HepG2 (cell line): ENCODE data around the gene LYPD1. TPM values are rescaled to one million over a fixed set of nuclear protein-coding genes. Genes with fewer than 3 reads are reported as not detected.

ENCODE experiments used
- ATAC-seq: fragments of 200-7000 bp; cut with Tn5 transposase; 3 replicates; pipeline ENCODE4 v1.9.1; 2020; ENCODE audit warnings: mild to moderate bottlenecking, moderate library complexity
- BruUV-seq: library from RNA; stranded (reverse); fragments of 400-500 nt; replicated peaks from 2 replicates; lab custom pipeline; 2021; lab: Mats Ljungman, UMichigan
- CTCF ChIA-PET: fragments of 300-600 bp; formaldehyde crosslinking; extraction: SDS; loops from one replicate; lab custom pipeline; 2021; ENCODE audit warnings: low total read pairs, inconsistent platforms, low intra/inter-chr PET ratio; lab: Yijun Ruan, JAX
- POLR2A ChIA-PET: fragments of 350-600 bp; sonication (Branson Sonifier 250); formaldehyde crosslinking; loops from one replicate; lab custom pipeline; 2020; ENCODE audit warnings: antibody characterized with exemption, inconsistent platforms; lab: Yijun Ruan, JAX
- DNase-seq: peaks from one replicate; pipeline ENCODE4 v3.0.0-alpha.2; 2015; ENCODE audit warnings: low spot score
- FAIRE-seq: peaks from 3 replicates; lab custom pipeline; 2011; peaks lifted over from hg19 to GRCh38; lab: Jason Lieb, UNC
- H2AFZ ChIP-seq: one replicate; pipeline ENCODE4 v1.6.1; 2011; ENCODE audit warnings: low read length, inconsistent platforms
- H3K27ac ChIP-seq: fragments of 300-600 bp; 3 replicates; pipeline ENCODE4 v1.8.0; 2011; ENCODE audit warnings: mixed run types, mild to moderate bottlenecking, mixed read lengths, low read length, inconsistent platforms; ENCODE audit not compliant: insufficient read depth; ENCODE audit errors: extremely low read length
- H3K27me3 ChIP-seq, 2 experiments: fragments of 200-600 bp in 1 of 2; 2 replicates in 1 of 2; 3 replicates in 1 of 2; pipeline versions ENCODE4 v1.6.0 to v1.8.0; 2011; ENCODE audit warnings: low read length in 2 of 2, mild to moderate bottlenecking in 2 of 2, moderate library complexity in 2 of 2, inconsistent platforms in 1 of 2; ENCODE audit not compliant: insufficient read depth in 2 of 2, control insufficient read depth in 1 of 2
- H3K36me3 ChIP-seq, 2 experiments: fragments of 200-600 bp in 1 of 2; replicated peaks in 1 of 2; 2 replicates in 1 of 2; 3 replicates in 1 of 2; pipeline versions ENCODE4 v1.5.1 to v1.8.0; 2011; ENCODE audit warnings: low read length in 2 of 2, inconsistent platforms in 1 of 2; ENCODE audit not compliant: insufficient read depth in 2 of 2, control insufficient read depth in 1 of 2
- H3K4me1 ChIP-seq: 2 replicates; pipeline ENCODE4 v1.5.1; 2012; ENCODE audit warnings: low read length, inconsistent platforms; ENCODE audit not compliant: insufficient read depth
- H3K4me2 ChIP-seq: 2 replicates; pipeline ENCODE4 v1.6.0; 2011; ENCODE audit warnings: low read depth, low read length, inconsistent platforms
- H3K4me3 ChIP-seq, 3 experiments: fragments of 200-600 bp in 1 of 3; sonication (generic), shearing (Covaris generic) in 1 of 3; replicated peaks in 1 of 3; 2 replicates each; pipeline ENCODE4 v1.5.1; 2011 to 2016; ENCODE audit warnings: low read length in 3 of 3, inconsistent platforms in 2 of 3, low read depth in 2 of 3, mild to moderate bottlenecking in 2 of 3, control low read depth in 1 of 3, mixed read lengths in 1 of 3; ENCODE audit not compliant: insufficient read depth in 1 of 3
- H3K79me2 ChIP-seq: one replicate; pipeline ENCODE4 v1.6.1; 2011; ENCODE audit warnings: low read length, inconsistent platforms; ENCODE audit not compliant: insufficient read depth
- H3K9ac ChIP-seq: 2 replicates; pipeline ENCODE4 v1.6.0; 2011; ENCODE audit warnings: mild to moderate bottlenecking, low read depth, low read length, inconsistent platforms; ENCODE audit not compliant: insufficient read depth
- H3K9me3 ChIP-seq: 2 replicates; pipeline ENCODE4 v1.5.1; 2012; ENCODE audit warnings: mild to moderate bottlenecking, low read length
- H4K20me1 ChIP-seq: 2 replicates; pipeline ENCODE4 v1.6.0; 2011; ENCODE audit warnings: inconsistent platforms, mild to moderate bottlenecking, low read length, moderate library complexity; ENCODE audit not compliant: insufficient read depth
- CBX2 ChIP-seq, 2 experiments: fragments of 200-600 bp in 1 of 2; sonication (generic); formaldehyde crosslinking in 1 of 2; IDR thresholded peaks; 2 replicates each; pipeline versions ENCODE4 v1.7.0 to v1.8.1; 2018 to 2022; ENCODE audit warnings: low read depth in 2 of 2, low read length in 1 of 2, mild to moderate bottlenecking in 1 of 2, missing genetic modification reagents in 1 of 2
- DPF2 ChIP-seq: sonication (generic); formaldehyde crosslinking; IDR thresholded peaks from 2 replicates; pipeline ENCODE4 v1.4.0; 2020; ENCODE audit warnings: mild to moderate bottlenecking, low read depth, missing genetic modification reagents, borderline replicate concordance
- FLYWCH1 ChIP-seq: sonication (generic); formaldehyde crosslinking; IDR thresholded peaks from 2 replicates; pipeline ENCODE4 v1.8.1; 2023; ENCODE audit warnings: mild to moderate bottlenecking, missing genetic modification reagents
- FOXK1 ChIP-seq: sonication (generic); formaldehyde crosslinking; IDR thresholded peaks from 2 replicates; pipeline ENCODE4 v1.4.0; 2020; ENCODE audit warnings: low read depth, missing genetic modification reagents, borderline replicate concordance
- NKX3-1 ChIP-seq: sonication (generic); formaldehyde crosslinking; IDR thresholded peaks from 2 replicates; pipeline ENCODE4 v1.5.0; 2020; ENCODE audit warnings: missing genetic modification reagents
- SP2 ChIP-seq: sonication (generic); formaldehyde crosslinking; IDR thresholded peaks from 2 replicates; pipeline ENCODE4 v1.5.1; 2020; ENCODE audit warnings: mild to moderate bottlenecking, missing genetic modification reagents
- ZNF556 ChIP-seq: sonication (generic); formaldehyde crosslinking; IDR thresholded peaks from 2 replicates; pipeline ENCODE4 v1.4.0; 2020; ENCODE audit warnings: mild to moderate bottlenecking, missing genetic modification reagents, borderline replicate concordance
- ZNF589 ChIP-seq: sonication (generic); formaldehyde crosslinking; conservative IDR thresholded peaks from 2 replicates; pipeline ENCODE4 v1.8.0; 2022; ENCODE audit warnings: mild to moderate bottlenecking, moderate library complexity, missing genetic modification reagents
- ZNF639 ChIP-seq: conservative IDR thresholded peaks from 2 replicates; pipeline ENCODE4 v1.6.1; 2018; ENCODE audit warnings: missing genetic modification reagents
- WGBS: methylation state at CpG from one replicate; pipeline ENCODE4 v1.1.6; 2017; ENCODE audit warnings: low lambda C conversion rate; 5-methylcytosine and 5-hydroxymethylcytosine counted together
- in situ Hi-C: cut with HindIII; loops from 2 replicates; pipeline ENCODE4 v1.10.0; 2017; ENCODE audit warnings: low pct_unique_long_range_greater_than_20kb; ENCODE audit not compliant: extremely low pct_ligation_motif_present
- intact Hi-C: fragments of 100-400 bp; cut with micrococcal nuclease; formaldehyde crosslinking; loops from one replicate; pipeline ENCODE4 v1.10.0; 2022; ENCODE audit not compliant: unreplicated experiment
- polyA plus RNA-seq, 8 experiments: library from polyadenylated mRNA; depleted of rRNA in 3 of 8; stranded (reverse) in 7 of 8; unstranded in 1 of 8; fragments of >200 nt; fragmentation: Illumina TruSeq in 4 of 8; extraction: Trizol in 4 of 8; gene quantifications; 2 replicates each; pipeline versions ENCODE4 v1.2.1 to v1.2.3, GENCODE V29; 2011 to 2016; ENCODE audit warnings: low read depth in 4 of 8, missing spikeins in 1 of 8, mixed read lengths in 1 of 8; ENCODE audit not compliant: insufficient read depth in 1 of 8
- total RNA-seq, 5 experiments: library from RNA; depleted of rRNA; stranded (reverse); fragments of >200 nt; fragmentation: Illumina TruSeq; extraction: Trizol; gene quantifications; 2 replicates each; pipeline ENCODE4 v1.2.3, GENCODE V29; 2016; ENCODE audit warnings: low read depth in 1 of 5

Gene LYPD1
- total and polyA plus RNA-seq, 2 of the 13 experiments (the other 11 are each of a cell fraction or from before 2014, with no cell fraction given): not detected

- Histone ChIP-seq H3K9me3 (no peaks in the 10 kb centered on the region), H4K20me1 (no peaks in the 10 kb centered on the region), H3K36me3 (no peaks in the 10 kb centered on the region), H3K27ac (no peak overlapping the region), H3K4me3 (no peak overlapping the region), H2AFZ (no peak overlapping the region), H3K79me2 (no peaks in the 10 kb centered on the region), H3K4me2 (no peak overlapping the region), H3K9ac (no peak overlapping the region), H3K27me3 (no peaks in the 10 kb centered on the region), H3K4me1 (no peaks in the 10 kb centered on the region)
- FAIRE-seq (no peak), DNase-seq (no peak), ATAC-seq (no peak)
- no TSS peak for BruUV-seq
- CTCF ChIA-PET: no interaction called here
- WGBS: 56% methylated on average over 4 of the region's 4 CpGs
- TF ChIP-seq SP2 (CRISPR knock-in tag): no peak
- no peak for TF ChIP-seq DPF2 (CRISPR knock-in tag)
- TF ChIP-seq ZNF556 (CRISPR knock-in tag): no peak
- no peak for TF ChIP-seq FLYWCH1 (CRISPR knock-in tag)
- TF ChIP-seq NKX3-1 (CRISPR knock-in tag): no peak
- no peak for TF ChIP-seq FOXK1 (CRISPR knock-in tag)
- no peak for TF ChIP-seq CBX2 (IDR thresholded peaks at IDR 0.05; ENCODE audit: low read depth, low read length)
- TF ChIP-seq CBX2 (CRISPR knock-in tag; IDR thresholded peaks at IDR 0.05; ENCODE audit: low read depth): no peak
- TF ChIP-seq ZNF589 (CRISPR knock-in tag): no peak
- no peak for TF ChIP-seq ZNF639
- in situ Hi-C loops (no loop called here), intact Hi-C loops (no loop called here)
- POLR2A ChIA-PET: no interaction called here
Observed at GRCh38 chr2:132607426-132608090, 62.4 kb downstream of the LYPD1 start.
